IPS-20b (cell line): ENCODE measurements around the gene REG4.
"Not testable (repeated sequence)": the region's sequence is repeated elsewhere in the genome, so short reads cannot be mapped to it uniquely, and the experiment has no call there.

Experiments used
- H3K27ac ChIP-seq: one replicate; pipeline ENCODE4 v1.5.1; 2013; ENCODE audit warnings: low read length
- H3K27me3 ChIP-seq: 2 replicates; pipeline ENCODE4 v1.6.1; 2013; ENCODE audit warnings: mild to moderate bottlenecking, low read length, inconsistent platforms; ENCODE audit not compliant: insufficient read depth
- H3K36me3 ChIP-seq: 2 replicates; pipeline ENCODE4 v1.6.1; 2013; ENCODE audit warnings: low read depth, mild to moderate bottlenecking, inconsistent platforms, low read length, moderate library complexity; ENCODE audit not compliant: insufficient read depth
- H3K4me1 ChIP-seq: 2 replicates; pipeline ENCODE4 v1.6.1; 2013; ENCODE audit warnings: mild to moderate bottlenecking, control low read depth, inconsistent platforms, low read length, moderate library complexity; ENCODE audit not compliant: insufficient read depth
- H3K4me3 ChIP-seq: 2 replicates; pipeline ENCODE4 v1.5.1; 2013; ENCODE audit warnings: mild to moderate bottlenecking, low read length, inconsistent platforms
- H3K9ac ChIP-seq: 2 replicates; pipeline ENCODE4 v1.6.1; 2013; ENCODE audit warnings: low read depth, mild to moderate bottlenecking, inconsistent platforms, low read length, moderate library complexity
- H3K9me3 ChIP-seq: 2 replicates; pipeline ENCODE4 v1.6.1; 2013; ENCODE audit warnings: mild to moderate bottlenecking, low read depth, low read length, inconsistent platforms; ENCODE audit not compliant: insufficient read depth

REG4 gene

GRCh38 chr1:119829006-119829405 is 17.7 kb upstream of the REG4 start:
- H3K9ac ChIP-seq, H3K36me3 ChIP-seq, H3K27me3 ChIP-seq, H3K4me3 ChIP-seq, H3K4me1 ChIP-seq, H3K27ac ChIP-seq, H3K9me3 ChIP-seq: not testable (repeated sequence)

GRCh38 chr1:119828266-119828665 is 17.0 kb upstream of the REG4 start:
- Histone ChIP-seq H3K27ac (no peak overlapping the region), H3K4me3 (no peak overlapping the region), H3K9ac (no peak overlapping the region), H3K9me3 (no peaks in the 10 kb centered on the region), H3K36me3 (no peaks in the 10 kb centered on the region), H3K27me3 (no peaks in the 10 kb centered on the region), H3K4me1 (no peaks in the 10 kb centered on the region)

- Histone ChIP-seq H3K4me1 (no peaks in the 10 kb centered on the region), H3K36me3 (no peaks in the 10 kb centered on the region), H3K9me3 (no peaks in the 10 kb centered on the region), H3K27ac (no peak overlapping the region), H3K27me3 (no peaks in the 10 kb centered on the region), H3K9ac (no peak overlapping the region), H3K4me3 (no peak overlapping the region)
These were observed 15.8 kb upstream of the REG4 start for GRCh38 chr1:119827010-119827409.

DNA sequence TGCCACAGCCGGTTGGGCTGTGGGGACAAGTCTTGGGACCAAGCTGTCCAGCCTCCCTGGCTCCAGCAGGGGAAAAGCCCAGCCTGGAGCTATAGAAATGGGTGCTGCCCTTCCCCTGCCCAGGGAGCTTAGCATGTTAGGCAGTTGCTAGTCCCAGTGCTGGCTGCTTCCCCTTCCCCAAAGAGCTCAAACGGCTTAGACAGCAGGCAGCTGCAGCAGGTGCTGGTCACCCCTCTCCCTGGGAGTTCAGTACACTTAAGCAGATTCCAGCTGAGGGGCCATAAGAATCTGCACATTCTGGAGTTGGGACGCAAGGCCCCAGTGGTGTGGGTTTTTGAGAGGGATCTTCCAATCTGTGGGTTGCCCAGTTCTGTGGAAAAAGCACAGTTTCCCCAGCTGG is 11.1 kb upstream of the REG4 start:
- Histone ChIP-seq H3K9me3 (no peaks in the 10 kb centered on the region), H3K27me3 (no peaks in the 10 kb centered on the region), H3K4me1 (no peaks in the 10 kb centered on the region), H3K36me3 (no peaks in the 10 kb centered on the region), H3K27ac (no peak overlapping the region), H3K9ac (no peak overlapping the region), H3K4me3 (no peak overlapping the region)

GRCh38 chr1:119818181-119818580 is 6.9 kb upstream of the REG4 start:
- H3K27me3 ChIP-seq = no peaks in the 10 kb centered on the region
- no peaks in the 10 kb centered on the region for H3K36me3 ChIP-seq
- no peak overlapping the region for H3K27ac ChIP-seq
- H3K4me3 ChIP-seq = no peak overlapping the region
- no peak overlapping the region for H3K9ac ChIP-seq
- no peaks in the 10 kb centered on the region for H3K9me3 ChIP-seq
- H3K4me1 ChIP-seq = no peaks in the 10 kb centered on the region

GRCh38 chr1:119816407-119816806 is 5.1 kb upstream of the REG4 start:
- H3K36me3 ChIP-seq = no peaks in the 10 kb centered on the region
- no peak overlapping the region for H3K27ac ChIP-seq
- no peak overlapping the region for H3K9ac ChIP-seq

DNA sequence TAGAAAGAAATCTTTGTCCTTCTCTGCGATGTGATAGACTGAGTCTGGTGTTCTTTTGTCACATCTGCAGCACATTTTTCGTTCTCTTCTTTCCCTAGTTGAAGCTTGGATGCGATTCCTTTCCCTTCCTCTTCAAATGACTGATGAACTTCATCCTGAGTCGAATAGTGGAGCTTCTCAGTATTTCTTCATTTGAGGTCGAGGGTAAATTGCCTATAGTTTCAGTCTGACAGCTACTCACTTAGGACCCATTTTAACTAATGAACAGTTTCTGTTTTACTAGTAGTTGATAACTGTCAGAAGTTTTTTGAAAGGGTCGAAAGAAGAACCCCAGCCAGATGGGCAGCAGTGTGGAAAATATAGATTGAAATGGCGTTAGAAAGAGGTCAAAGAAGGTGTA is 4.7 kb upstream of the REG4 start:
- Histone ChIP-seq H3K27me3 (no peaks in the 10 kb centered on the region), H3K36me3 (no peaks in the 10 kb centered on the region), H3K9ac (no peak overlapping the region), H3K9me3 (no peaks in the 10 kb centered on the region), H3K27ac (no peak overlapping the region), H3K4me3 (no peak overlapping the region), H3K4me1 (no peaks in the 10 kb centered on the region)

More at GRCh38 chr1:119816407-119816806, 5.1 kb upstream of the REG4 start:
- Histone ChIP-seq H3K4me3 (no peak overlapping the region), H3K27me3 (no peaks in the 10 kb centered on the region), H3K9me3 (no peaks in the 10 kb centered on the region), H3K4me1 (no peaks in the 10 kb centered on the region)

- Histone ChIP-seq H3K9ac (no peak overlapping the region), H3K36me3 (no peaks in the 10 kb centered on the region), H3K27ac (no peak overlapping the region), H3K9me3 (no peaks in the 10 kb centered on the region), H3K4me1 (no peaks in the 10 kb centered on the region), H3K27me3 (no peaks in the 10 kb centered on the region), H3K4me3 (no peak overlapping the region)
These were observed 4.1 kb upstream of the REG4 start for GRCh38 chr1:119815361-119815760.

GRCh38 chr1:119814288-119814687 is 3.0 kb upstream of the REG4 start:
- Histone ChIP-seq H3K36me3 (no peaks in the 10 kb centered on the region), H3K9me3 (no peaks in the 10 kb centered on the region), H3K4me3 (no peak overlapping the region), H3K9ac (no peak overlapping the region), H3K4me1 (no peaks in the 10 kb centered on the region), H3K27me3 (no peaks in the 10 kb centered on the region), H3K27ac (no peak overlapping the region)

DNA sequence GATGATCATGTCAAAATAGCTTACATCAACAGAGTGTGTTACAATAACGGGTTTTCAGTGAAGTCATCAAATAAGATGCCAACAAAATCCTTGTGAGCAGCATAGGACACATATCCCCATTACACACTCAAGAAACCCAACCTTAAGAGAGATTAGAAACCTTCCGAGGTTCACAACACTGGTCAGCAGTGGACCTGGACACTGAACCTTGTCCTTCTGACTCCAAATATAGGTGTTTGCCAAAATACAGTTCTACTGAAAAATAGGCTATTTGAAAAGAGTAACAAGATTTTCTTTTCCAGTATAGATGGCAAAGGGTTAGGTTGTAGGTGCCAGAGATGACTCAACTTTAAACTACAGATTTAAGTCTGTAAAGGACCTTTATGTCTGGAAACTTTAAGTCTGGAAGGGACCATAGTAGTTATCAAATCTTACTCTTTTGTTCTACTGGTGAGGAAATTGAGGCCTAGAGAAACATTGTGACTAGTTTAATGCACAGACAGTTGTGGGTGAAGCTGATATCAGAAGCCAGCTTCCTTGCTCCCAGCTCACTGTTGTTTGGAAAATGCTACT is 811 bp upstream of the REG4 start:
- H3K27me3 ChIP-seq = peaks cover 7% of the 10 kb centered on the region; the same call in 1 of the 2 replicates
- no peak overlapping the region for H3K27ac ChIP-seq
- H3K9me3 ChIP-seq = no peaks in the 10 kb centered on the region

DNA sequence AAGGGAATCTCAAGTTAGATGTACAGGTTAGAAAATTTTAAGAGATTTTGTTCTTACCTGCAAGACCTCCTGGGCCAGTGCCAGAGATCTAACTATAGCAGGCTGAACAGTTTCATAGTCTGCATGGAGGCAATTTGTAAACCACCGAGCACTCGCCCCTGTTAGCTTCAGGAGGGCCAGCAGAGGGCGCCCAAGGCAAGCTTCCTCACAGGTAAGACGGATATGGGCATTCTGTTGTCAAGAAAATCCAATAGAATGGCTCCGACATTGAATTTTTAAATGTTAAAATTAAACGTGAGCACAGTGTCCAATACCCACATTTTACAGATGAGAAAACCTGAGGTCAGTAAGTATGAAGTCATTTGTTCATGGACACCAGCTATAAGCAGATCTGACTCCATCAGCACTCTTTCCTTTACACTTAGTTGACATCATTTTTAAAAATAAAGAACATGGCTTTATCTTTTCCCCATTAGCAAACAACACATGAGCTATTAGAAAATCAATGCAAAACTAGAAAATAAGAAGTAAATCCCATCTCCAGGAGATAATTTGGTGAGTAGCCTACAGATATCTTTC is 2.2 kb downstream of the REG4 start:
- Histone ChIP-seq H3K4me1 (no peaks in the 10 kb centered on the region), H3K9me3 (no peaks in the 10 kb centered on the region), H3K27ac (no peak overlapping the region), H3K36me3 (no peaks in the 10 kb centered on the region), H3K4me3 (no peak overlapping the region), H3K27me3 (peaks cover 7% of the 10 kb centered on the region; the same call in 1 of the 2 replicates), H3K9ac (no peak overlapping the region)

More for the DNA sequence above, 811 bp upstream of the REG4 start:
- Histone ChIP-seq H3K9ac (no peak overlapping the region), H3K36me3 (no peaks in the 10 kb centered on the region), H3K4me1 (no peaks in the 10 kb centered on the region), H3K4me3 (no peak overlapping the region)

- H3K36me3 ChIP-seq = no peaks in the 10 kb centered on the region
- H3K9me3 ChIP-seq = no peaks in the 10 kb centered on the region
- H3K27me3 ChIP-seq = peaks cover 7% of the 10 kb centered on the region; the same call in 1 of the 2 replicates
- H3K4me1 ChIP-seq = no peaks in the 10 kb centered on the region
- H3K9ac ChIP-seq = no peak overlapping the region
- no peak overlapping the region for H3K4me3 ChIP-seq
- no peak overlapping the region for H3K27ac ChIP-seq
These were observed 2.8 kb downstream of the REG4 start for GRCh38 chr1:119808491-119808890.
